ENCODE measurements around the gene NTRK1.

Gene NTRK1

GRCh38 chr1:156910309-156910782, 49.7 kb downstream of the NTRK1 start:
- no peak for DNase-seq (ENCODE audit: low read depth, low spot score)
- TF ChIP-seq CTCF (IDR thresholded peaks at IDR 0.05; ENCODE audit: insufficient read depth, low read length, missing control alignments), result peak; percentile 84
- POLR2A ChIA-PET, result no interaction called here
- CTCF ChIA-PET, result interaction anchor here (1.0 to 6.5 kb wide), 7 partner anchors 13 to 221 kb away, joined by 3 to 97 read pairs (median 4); partner anchors contain the start of gene LRRC71
- no peak overlapping the region for H3K4me3 ChIP-seq (ENCODE audit: low read depth, low read length)

DNA sequence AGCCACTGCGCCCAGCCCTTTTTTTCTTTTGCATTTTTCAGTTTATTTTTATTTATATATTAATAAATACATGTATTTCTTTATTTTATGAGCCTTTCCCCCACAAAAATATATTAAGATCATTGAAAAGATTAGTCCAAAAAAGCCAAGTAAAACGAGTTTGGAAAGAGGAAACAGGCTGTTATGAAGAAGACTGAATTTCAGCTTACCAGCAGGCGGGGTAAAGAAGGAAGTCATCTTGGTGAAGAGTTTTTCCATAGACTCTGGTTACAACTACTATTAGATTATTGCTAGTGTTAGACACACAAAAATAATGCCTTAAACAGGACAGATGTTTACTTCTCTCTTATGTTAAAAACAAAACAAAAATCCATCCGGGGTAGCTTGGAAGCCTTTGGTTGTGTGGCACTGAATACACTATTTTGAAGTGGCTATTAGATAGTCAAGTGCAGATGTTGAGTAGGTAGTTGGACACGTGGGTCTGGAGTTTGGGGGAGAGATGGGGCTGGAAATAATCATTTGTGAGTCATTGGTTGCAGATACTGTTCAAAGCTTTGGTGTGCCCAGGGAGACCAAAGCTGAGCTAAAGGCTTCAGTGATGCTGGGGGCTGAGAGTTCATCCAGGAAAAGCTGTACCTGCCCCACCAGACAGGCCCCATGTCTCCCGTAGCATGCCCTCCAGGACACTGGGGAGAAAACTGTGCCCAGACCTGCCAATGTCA, 51.1 kb downstream of the NTRK1 start:
- H3K4me3 ChIP-seq (ENCODE audit: low read depth, low read length), result no peak overlapping the region
- ChIA-PET POLR2A (interaction anchor here (1.4 kb wide), 1 partner anchor 15 kb away, joined by 3 read pairs; no protein-coding TSS in a partner anchor), CTCF (interaction anchor here (1.0 to 6.5 kb wide), 8 partner anchors 11 to 252 kb away, joined by 3 to 97 read pairs (median 6); partner anchors contain the start of genes LRRC71, METTL25B and NTRK1)
- DNase-seq (ENCODE audit: low read depth, low spot score), result no peak
- TF ChIP-seq CTCF (IDR thresholded peaks at IDR 0.05; ENCODE audit: insufficient read depth, low read length, missing control alignments), result no peak

GRCh38 chr1:156912310-156912709, 51.6 kb downstream of the NTRK1 start:
- ChIA-PET CTCF (interaction anchor here (1.0 to 6.5 kb wide), 7 partner anchors 11 to 253 kb away, joined by 3 to 97 read pairs (median 4); partner anchors contain the start of genes LRRC71, METTL25B and NTRK1), POLR2A (interaction anchor here (1.4 kb wide), 1 partner anchor 15 kb away, joined by 3 read pairs; no protein-coding TSS in a partner anchor)
- no peak overlapping the region for H3K4me3 ChIP-seq (ENCODE audit: low read depth, low read length)
- TF ChIP-seq CTCF (IDR thresholded peaks at IDR 0.05; ENCODE audit: insufficient read depth, low read length, missing control alignments), result no peak
- no peak for DNase-seq (ENCODE audit: low read depth, low spot score)

DNA sequence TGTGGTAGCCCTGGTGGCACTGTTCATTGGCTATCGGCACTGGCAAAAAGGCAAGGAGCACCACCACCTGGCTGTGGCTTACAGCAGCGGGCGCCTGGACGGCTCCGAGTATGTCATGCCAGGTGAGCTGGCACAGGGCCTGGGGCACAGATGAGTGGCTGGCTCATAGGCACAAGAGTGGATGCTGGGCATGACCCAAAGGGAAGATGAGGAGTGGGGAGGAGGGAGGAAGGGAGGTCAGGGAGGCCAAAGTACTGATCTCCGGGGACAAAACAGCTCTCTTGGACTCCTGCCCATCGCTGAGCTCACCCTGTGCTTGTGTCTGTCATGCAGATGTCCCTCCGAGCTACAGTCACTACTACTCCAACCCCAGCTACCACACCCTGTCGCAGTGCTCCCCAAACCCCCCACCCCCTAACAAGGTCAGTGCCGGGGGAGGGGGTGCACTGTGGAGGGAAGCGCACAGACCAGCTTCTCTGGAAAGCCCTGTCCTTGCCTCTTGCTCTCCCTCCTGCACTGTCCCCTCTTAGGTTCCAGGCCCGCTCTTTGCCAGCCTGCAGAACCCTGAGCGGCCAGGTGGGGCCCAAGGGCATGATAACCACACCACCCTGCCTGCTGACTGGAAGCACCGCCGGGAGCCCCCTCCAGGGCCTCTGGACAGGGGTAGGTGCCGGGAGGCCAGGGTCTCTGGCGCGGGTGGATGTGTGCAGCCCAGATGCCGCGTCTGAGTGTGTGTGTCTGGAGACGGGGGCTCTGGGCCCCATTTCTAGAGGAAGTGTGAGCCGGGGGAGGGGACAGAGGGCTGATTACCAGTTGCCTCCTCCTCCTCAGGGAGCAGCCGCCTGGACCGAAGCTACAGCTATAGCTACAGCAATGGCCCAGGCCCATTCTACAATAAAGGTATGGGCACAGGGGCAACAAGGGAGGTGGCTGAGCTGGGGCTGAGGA, 52.5 kb downstream of the NTRK1 start:
- DNase-seq (ENCODE audit: low read depth, low spot score), result no peak
- ChIA-PET CTCF (interaction anchor here (0.9 to 6.5 kb wide), 8 partner anchors 10 to 254 kb away, joined by 3 to 97 read pairs (median 8); partner anchors contain the start of genes LRRC71, METTL25B and NTRK1), POLR2A (interaction anchor here (0.9 to 1.4 kb wide), 2 partner anchors 15 to 16 kb away, joined by 3 read pairs; no protein-coding TSS in a partner anchor)

DNA sequence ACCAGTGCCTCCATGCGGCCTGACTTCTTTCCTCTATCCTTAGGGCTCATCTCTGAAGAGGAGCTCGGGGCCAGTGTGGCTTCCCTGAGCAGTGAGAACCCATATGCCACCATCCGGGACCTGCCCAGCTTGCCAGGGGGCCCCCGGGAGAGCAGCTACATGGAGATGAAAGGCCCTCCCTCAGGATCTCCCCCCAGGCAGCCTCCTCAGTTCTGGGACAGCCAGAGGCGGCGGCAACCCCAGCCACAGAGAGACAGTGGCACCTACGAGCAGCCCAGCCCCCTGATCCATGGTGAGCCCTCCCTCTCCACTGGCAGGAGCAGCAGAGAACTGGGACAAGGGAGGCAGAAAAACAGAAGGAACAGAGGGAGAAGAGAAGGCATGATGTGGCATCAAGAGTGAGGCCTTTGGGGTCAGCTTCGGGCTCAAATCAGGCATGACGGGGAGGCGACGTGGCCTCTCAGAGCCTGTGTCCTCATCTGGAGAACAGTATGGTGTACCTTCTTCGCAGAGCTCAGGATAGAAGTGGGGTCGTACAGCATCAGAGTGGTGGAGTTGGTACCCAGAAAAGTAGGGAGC, 53.2 kb downstream of the NTRK1 start:
- POLR2A ChIA-PET, result no interaction called here
- DNase-seq (ENCODE audit: low read depth, low spot score), result no peak
- CTCF ChIA-PET, result interaction anchor here (0.9 to 6.5 kb wide), 7 partner anchors 9 to 225 kb away, joined by 3 to 97 read pairs (median 10); partner anchors contain the start of genes LRRC71, METTL25B and NTRK1
- no peak for TF ChIP-seq CTCF (IDR thresholded peaks at IDR 0.05; ENCODE audit: insufficient read depth, low read length, missing control alignments)
- no peak overlapping the region for H3K4me3 ChIP-seq (ENCODE audit: low read depth, low read length)

More for the DNA sequence above, 52.5 kb downstream of the NTRK1 start:
- H3K4me3 ChIP-seq (ENCODE audit: low read depth, low read length), result no peak overlapping the region
- TF ChIP-seq CTCF (IDR thresholded peaks at IDR 0.05; ENCODE audit: insufficient read depth, low read length, missing control alignments), result no peak
